Thyroid gland (tissue), 4 donors: Measurements from ENCODE around the gene SIPA1. TPM values are rescaled to one million over a fixed set of nuclear protein-coding genes. Genes with fewer than 3 reads are reported as not detected.
A peak's percentile ranks its signal among the peaks of the same experiment; 100 is the strongest.

Source experiments
- DNase-seq, 2 donors: peaks; one replicate each; pipeline ENCODE4 v3.0.0-alpha.2; 2019
- H3K27ac ChIP-seq, 3 donors: fragments of 200-600 bp; sonication (generic); 1 replicate in 2 of 3; 2 replicates in 1 of 3; pipeline ENCODE4 v1.5.1; 2016 to 2019; ENCODE audit warnings: mild to moderate bottlenecking in 1 of 3, moderate library complexity in 1 of 3
- H3K27me3 ChIP-seq: fragments of 200-600 bp; sonication (generic); one replicate; pipeline ENCODE4 v1.5.1; 2019
- H3K36me3 ChIP-seq, 2 donors: fragments of 200-600 bp; sonication (generic); one replicate each; pipeline ENCODE4 v1.5.1; 2016 to 2019
- H3K4me1 ChIP-seq, 2 donors: fragments of 200-600 bp; sonication (generic); one replicate each; pipeline ENCODE4 v1.5.1; 2017 to 2019
- H3K4me3 ChIP-seq, 3 donors: fragments of 200-600 bp; sonication (generic); replicated peaks in 1 of 3; 1 replicate in 2 of 3; 2 replicates in 1 of 3; pipeline ENCODE4 v1.5.1; 2016; ENCODE audit warnings: mild to moderate bottlenecking in 1 of 3
- H3K9me3 ChIP-seq: fragments of 200-600 bp; sonication (generic); one replicate; pipeline ENCODE4 v1.5.1; 2017
- POLR2A ChIP-seq, 2 donors: fragments of 450-650 bp; IDR thresholded peaks; one replicate each; pipeline ENCODE4 v1.6.1; 2017; ENCODE audit warnings: antibody characterized with exemption in 2 of 2, mild to moderate bottlenecking in 2 of 2, moderate library complexity in 1 of 2
- whole genome bisulfite sequencing, 2 donors: methylation state at CpG; one replicate each; pipeline ENCODE4 v1.1.5; 2017; 5-methylcytosine and 5-hydroxymethylcytosine counted together
- intact Hi-C: fragments of 100-400 bp; cut with DNase I; formaldehyde crosslinking; loops from one replicate; pipeline ENCODE4 v1.15.1; 2023
- total RNA-seq, 4 donors: library from RNA; depleted of rRNA; stranded (reverse); fragments of >200 nt; gene quantifications; one replicate each; pipeline ENCODE4 v1.2.3, GENCODE V29; 2016
- TF ChIP-seq, protein P1 (sequence below), 6 experiments: fragments of 200-600 bp in 3 of 6; fragments of 450-650 bp in 3 of 6; sonication (generic) in 3 of 6; IDR thresholded peaks; one replicate each; pipeline ENCODE4 v1.5.1; 2016 to 2019; ENCODE audit warnings: antibody characterized with exemption in 6 of 6, mild to moderate bottlenecking in 2 of 6, inconsistent platforms in 1 of 6, moderate library complexity in 1 of 6

The SIPA1 gene
- total RNA-seq, 4 donors from 2014 or later: 19.2 to 40.6 (median 32.7) TPM

DNA sequence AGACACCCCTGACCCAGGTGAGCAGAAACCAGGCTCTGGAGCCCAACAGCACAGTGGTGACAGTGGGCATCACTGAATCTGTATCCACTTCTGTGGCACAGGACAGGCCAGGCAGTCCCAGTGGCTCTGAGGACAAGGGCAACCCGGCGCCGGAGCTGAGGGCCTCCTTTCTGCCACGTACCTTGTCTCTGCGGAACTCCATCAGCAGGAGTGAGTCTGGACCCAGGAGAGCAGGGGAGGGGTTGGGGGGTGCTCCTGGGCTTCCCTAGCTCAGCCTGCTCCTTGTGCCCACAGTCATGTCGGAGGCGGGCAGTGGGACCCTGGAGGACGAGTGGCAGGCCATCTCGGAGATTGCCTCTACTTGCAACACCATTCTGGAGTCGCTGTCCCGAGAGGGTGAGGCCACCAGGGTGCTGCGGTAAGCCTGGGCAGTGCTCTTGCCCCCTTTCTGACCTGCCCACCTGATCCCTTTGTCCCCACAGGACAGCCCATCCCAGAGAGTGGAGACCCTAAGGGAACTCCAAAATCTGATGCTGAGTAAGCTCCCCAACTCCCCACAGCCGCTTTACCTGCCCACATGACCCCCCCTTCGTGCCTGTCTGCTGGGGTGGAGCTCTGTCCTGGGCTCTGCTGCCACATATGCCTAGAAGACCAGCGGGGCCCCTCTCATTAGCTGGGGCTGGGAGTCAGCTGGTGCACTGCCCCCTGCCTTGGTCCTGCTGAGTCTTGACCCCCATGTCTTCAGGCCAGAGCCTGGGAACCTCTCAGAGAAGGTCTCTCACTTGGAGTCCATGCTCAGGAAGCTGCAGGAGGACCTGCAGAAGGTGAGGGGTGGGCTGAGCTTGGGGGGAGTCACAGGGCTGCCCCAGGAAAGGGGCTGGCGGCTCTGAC, 12.0 kb downstream of the SIPA1 start:
- WGBS, 2 donors: 88 to 91% methylated on average over 5 to 9 of the region's 16 CpGs
- intact Hi-C loops: loop anchor here (5.0 kb wide), 1 partner anchor 33 kb away; the partner anchor contains the start of gene PCNX3
- TF ChIP-seq, protein P1, sequence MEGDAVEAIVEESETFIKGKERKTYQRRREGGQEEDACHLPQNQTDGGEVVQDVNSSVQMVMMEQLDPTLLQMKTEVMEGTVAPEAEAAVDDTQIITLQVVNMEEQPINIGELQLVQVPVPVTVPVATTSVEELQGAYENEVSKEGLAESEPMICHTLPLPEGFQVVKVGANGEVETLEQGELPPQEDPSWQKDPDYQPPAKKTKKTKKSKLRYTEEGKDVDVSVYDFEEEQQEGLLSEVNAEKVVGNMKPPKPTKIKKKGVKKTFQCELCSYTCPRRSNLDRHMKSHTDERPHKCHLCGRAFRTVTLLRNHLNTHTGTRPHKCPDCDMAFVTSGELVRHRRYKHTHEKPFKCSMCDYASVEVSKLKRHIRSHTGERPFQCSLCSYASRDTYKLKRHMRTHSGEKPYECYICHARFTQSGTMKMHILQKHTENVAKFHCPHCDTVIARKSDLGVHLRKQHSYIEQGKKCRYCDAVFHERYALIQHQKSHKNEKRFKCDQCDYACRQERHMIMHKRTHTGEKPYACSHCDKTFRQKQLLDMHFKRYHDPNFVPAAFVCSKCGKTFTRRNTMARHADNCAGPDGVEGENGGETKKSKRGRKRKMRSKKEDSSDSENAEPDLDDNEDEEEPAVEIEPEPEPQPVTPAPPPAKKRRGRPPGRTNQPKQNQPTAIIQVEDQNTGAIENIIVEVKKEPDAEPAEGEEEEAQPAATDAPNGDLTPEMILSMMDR (IDR thresholded peaks at IDR 0.05): no peak
- DNase-seq: no peak
- H3K27ac ChIP-seq: no peak overlapping the region
- H3K27me3 ChIP-seq: no peaks in the 10 kb centered on the region
- peaks cover 21 to 27% of the 10 kb centered on the region in 2 donors for H3K36me3 ChIP-seq
- H3K4me3 ChIP-seq: no peak overlapping the region
- peaks cover 25 to 46% of the 10 kb centered on the region in 2 donors for H3K4me1 ChIP-seq
- H3K9me3 ChIP-seq: no peaks in the 10 kb centered on the region

DNA sequence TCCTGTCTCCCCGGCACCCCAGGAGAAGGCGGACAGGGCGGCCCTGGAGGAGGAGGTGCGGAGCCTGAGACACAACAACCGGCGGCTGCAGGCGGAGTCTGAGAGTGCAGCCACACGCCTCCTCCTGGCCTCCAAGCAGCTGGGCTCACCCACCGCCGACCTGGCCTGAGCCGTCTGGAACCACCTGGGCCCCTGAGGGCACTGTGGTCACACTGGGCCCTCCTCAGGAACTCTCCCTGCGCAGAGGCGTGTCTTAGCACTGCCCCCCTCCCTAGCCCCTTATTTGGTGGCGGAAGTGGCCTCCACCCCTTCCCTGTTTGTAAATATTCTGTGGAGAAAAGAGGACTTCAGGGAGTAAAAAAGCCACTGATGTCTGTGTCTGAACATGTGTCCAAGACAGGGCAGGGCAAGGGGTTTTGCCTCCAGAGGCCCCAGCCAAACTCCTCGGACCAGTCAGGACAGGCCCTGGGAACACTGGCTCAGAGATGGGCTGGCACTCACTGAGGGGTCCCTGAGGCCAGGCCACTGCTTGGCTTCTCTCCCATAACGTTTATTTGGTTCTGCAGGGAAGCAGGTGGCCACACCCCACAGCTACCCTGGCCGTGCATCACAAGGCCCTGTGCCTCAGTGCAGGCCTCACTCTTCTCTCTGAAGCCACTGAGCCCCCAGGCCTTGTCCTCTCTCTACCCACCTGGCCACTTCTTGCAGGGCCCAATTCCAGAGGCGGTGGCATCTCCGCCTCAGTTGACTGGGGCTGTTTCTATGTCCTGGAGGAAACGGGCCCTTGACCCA, 12.8 kb downstream of the SIPA1 start:
- Histone ChIP-seq H3K27ac (peak overlapping the region in 1 of 3 donors; percentile 97), H3K4me1 (peaks cover 25 to 48% of the 10 kb centered on the region in 2 donors), H3K9me3 (no peaks in the 10 kb centered on the region), H3K36me3 (peaks cover 30 to 35% of the 10 kb centered on the region in 2 donors), H3K27me3 (no peaks in the 10 kb centered on the region), H3K4me3 (no peak overlapping the region)
- no peak for DNase-seq
- 78 to 81% methylated on average over 11 to 20 of the region's 20 CpGs for WGBS, 2 donors
- intact Hi-C loops: loop anchor here (5.0 kb wide), 1 partner anchor 33 kb away; the partner anchor contains the start of gene PCNX3
- TF ChIP-seq POLR2A (IDR thresholded peaks at IDR 0.05): no peak
- TF ChIP-seq, protein P1 (IDR thresholded peaks at IDR 0.05): no peak

DNA sequence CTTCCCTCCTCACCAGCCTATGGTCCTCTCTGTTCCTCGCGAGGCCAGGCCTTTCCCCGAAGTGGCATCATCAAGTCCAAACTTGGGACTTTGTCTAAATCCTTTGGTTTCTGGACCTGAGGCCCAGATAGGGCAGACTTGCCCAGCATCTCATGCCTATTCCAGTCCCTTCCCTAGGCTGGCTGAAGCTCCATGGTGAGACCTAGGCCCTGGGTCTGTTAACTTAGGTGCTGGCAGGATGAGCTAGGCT, 13.4 kb downstream of the SIPA1 start:
- H3K27me3 ChIP-seq: no peaks in the 10 kb centered on the region
- H3K4me3 ChIP-seq: no peak overlapping the region
- peaks cover 32 to 40% of the 10 kb centered on the region in 2 donors for H3K36me3 ChIP-seq
- no peak for DNase-seq
- intact Hi-C loops: loop anchor here (5.0 kb wide), 1 partner anchor 34 kb away; the partner anchor contains the start of gene PCNX3
- no peaks in the 10 kb centered on the region for H3K9me3 ChIP-seq
- H3K4me1 ChIP-seq: peaks cover 25 to 48% of the 10 kb centered on the region in 2 donors
- TF ChIP-seq POLR2A (IDR thresholded peaks at IDR 0.05): no peak
- TF ChIP-seq, protein P1 (IDR thresholded peaks at IDR 0.05): no peak
- 90 to 94% methylated on average over 3 of the region's 3 CpGs for WGBS, 2 donors
- peak overlapping the region in 1 of 3 donors; percentile 97 for H3K27ac ChIP-seq

DNA sequence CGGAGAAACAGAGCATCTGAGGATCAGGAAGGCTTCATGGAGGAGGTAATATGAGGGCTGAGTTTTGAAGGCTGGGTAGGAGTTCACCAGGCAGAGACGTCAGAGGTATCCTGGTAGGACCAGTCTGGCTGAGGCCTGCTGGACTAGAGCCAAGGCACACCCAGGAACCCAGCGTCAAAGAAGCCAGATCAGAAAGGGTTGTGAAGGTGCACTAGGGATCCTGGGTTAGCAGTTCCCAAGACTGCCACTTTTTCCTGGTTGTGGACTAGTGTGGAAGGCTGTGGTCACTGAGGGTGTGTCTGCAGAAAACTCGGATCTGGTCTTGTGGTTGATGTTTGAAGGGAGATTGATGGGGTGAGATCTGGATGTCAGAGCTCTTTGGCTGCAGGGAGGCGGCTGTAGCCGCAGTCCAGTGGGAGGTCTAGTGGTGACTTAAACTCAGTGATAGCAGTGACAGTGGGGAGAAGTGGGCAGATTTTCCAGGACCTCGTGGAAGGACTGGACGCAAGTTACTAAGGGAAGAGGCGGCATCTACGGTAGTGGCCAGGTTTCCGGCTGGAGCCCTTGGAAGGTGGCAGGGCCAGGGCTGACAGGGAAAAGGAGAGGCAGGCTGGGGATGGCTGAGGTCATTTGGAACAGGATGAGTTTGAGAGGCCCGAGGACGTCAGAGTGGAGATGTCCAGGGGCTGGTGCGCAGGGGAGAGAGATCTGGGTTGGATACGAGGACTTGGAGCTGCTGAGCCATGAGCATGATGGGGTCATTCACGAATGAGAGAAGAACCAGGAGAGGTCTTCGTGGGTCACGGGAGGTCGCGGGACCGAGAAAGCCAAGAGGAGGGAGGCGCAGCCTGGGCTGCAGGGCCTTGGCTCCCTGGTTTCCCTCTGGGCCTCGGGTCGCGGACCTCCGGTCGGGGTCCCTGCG, 13.9 kb downstream of the SIPA1 start:
- TF ChIP-seq, protein P1 (IDR thresholded peaks at IDR 0.05): no peak
- TF ChIP-seq POLR2A (IDR thresholded peaks at IDR 0.05): no peak
- peaks cover 38 to 46% of the 10 kb centered on the region in 2 donors for H3K36me3 ChIP-seq
- intact Hi-C loops: loop anchor here (5.0 kb wide), 1 partner anchor 35 kb away; the partner anchor contains the start of gene PCNX3
- no peaks in the 10 kb centered on the region for H3K9me3 ChIP-seq
- peaks cover 25 to 46% of the 10 kb centered on the region in 2 donors for H3K4me1 ChIP-seq
- WGBS, 2 donors: 33 to 35% methylated on average over 22 to 26 of the region's 28 CpGs
- no peaks in the 10 kb centered on the region for H3K27me3 ChIP-seq
- H3K27ac ChIP-seq: peak overlapping the region; percentile 84 to 97 (median 91)
- peak overlapping the region in 1 of 3 donors; percentile 44 for H3K4me3 ChIP-seq
- DNase-seq: peak; percentile 41 to 47
